NCI-H510A (cell line): ENCODE data around the gene TNFRSF18.

ENCODE experiments used
- DNase-seq: peaks from one replicate; lab custom pipeline; 2025; lab: John Stamatoyannopoulos, UW

TNFRSF18 gene

DNA sequence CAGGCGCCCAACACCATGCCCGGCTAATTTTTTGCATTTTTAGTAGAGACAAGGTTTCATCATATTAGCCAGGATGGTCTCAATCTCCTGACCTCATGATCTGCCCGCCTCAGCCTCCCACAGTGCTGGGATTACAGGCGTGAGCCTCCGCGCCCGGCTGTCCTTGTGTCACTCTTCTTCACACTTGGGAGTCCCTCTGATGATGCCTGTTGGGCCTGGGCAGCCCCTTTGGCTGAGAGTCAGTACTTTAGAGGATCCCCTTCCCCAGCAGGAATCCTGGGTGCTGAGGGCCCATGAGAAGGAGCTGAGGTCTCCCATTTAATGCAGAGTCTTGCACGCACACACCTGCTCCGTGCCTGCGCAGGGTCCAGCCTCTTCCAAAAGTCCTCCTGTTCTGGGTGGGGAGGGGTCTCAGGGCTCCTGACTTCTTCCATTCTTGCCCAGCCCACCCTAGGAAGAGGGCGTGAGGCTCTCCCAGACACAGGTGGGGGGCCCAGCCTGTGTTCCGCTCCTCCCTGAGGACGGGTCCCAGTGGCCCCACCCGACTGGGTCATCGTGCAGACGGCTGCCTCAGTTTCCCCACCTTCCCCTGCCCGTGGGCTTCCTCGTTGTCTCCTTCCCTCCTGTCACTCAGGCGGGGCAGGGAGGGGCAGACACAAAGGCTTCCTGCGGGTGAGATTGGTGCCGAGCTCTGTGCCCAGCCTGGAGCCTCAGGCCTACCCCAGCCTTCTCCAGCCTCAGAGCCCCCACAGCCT is 28.8 kb downstream of the TNFRSF18 start:
- DNase-seq = no peak

DNA sequence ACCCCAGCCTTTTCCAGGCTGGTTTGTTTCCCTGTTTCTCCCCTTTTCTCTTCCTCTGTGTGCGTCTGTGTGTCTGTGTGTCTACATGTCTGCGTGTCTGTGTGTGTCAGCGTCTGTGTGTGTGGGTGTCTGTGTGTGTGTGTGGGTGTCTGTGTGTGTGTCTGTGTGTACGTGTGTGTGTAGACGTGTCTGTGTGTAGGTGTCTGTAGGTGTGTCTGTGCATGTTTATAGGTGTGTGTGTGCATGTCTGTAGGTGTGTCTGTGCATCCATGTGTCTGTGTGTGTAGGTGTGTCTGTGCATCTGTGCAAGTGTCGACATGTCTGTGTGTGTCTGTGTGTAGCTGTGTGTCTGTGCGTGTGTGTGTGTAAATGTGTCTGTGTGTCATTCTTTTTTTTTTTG is 29.5 kb downstream of the TNFRSF18 start:
- no peak for DNase-seq

DNA sequence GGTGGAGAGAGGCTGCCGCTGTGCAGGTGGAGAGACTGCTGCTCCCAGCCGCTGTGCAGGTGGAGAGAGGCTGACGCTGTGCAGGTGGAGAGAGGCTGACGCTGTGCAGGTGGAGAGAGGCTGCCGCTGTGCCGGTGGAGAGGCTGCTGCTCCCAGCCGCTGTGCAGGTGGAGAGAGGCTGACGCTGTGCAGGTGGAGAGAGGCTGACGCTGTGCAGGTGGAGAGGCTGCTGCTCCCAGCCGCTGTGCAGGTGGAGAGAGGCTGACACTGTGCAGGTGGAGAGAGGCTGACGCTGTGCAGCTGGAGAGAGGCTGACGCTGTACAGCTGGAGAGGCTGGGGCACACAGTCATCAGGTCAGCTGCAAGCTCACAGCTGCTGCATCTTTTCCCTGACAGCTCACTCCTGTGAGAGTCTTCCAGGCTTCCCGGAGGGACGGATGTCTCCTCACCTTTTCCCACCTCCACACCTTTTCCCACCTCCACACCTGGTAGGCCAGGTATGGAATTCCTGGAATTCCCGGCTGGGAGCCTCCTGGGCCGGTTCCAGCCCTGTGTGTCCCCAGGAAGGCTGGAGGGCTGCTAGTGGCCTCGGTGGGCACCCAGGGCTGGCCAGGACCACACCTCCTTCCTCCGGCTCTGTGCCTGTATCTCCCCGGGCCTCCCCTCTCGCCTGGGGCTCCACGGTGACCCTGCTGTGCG is 30.2 kb downstream of the TNFRSF18 start:
- DNase-seq = peak; percentile 73

DNA sequence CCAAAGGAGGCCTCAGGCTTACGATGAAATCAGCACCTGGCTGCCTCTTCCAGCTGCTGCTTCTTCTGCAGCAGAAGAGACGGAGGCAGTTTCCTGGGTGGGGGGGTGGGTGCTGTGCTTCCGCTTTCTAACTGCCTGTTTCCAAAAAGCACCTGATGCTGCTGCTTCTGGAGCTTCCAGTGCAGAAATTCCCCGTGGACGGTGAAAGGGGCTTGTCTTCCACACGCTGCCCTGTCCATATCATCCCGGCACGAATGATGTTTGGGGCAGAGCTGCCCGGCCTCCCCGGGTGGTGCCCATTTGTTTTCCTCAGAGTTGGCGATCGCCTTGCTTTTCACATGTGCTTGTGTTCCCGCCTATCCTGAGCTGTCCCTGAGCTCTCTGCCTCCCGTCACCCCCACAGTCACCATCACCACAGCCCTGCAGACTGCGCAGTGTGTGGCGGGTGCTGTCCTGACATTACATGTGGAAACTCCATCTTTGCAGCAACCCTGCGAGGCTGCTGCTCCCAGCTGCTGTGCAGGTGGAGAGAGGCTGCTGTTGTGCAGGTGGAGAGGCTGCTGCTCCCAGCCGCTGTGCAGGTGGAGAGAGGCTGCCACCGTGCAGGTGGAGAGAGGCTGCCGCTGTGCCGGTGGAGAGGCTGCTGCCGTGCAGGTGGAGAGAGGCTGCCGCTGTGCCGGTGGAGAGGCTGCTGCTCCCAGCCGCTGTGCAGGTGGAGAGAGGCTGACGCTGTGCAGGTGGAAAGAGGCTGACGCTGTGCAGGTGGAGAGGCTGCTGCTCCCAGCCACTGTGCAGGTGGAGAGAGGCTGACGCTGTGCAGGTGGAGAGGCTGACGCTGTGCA is 30.9 kb downstream of the TNFRSF18 start:
- DNase-seq = peak; percentile 76

DNA sequence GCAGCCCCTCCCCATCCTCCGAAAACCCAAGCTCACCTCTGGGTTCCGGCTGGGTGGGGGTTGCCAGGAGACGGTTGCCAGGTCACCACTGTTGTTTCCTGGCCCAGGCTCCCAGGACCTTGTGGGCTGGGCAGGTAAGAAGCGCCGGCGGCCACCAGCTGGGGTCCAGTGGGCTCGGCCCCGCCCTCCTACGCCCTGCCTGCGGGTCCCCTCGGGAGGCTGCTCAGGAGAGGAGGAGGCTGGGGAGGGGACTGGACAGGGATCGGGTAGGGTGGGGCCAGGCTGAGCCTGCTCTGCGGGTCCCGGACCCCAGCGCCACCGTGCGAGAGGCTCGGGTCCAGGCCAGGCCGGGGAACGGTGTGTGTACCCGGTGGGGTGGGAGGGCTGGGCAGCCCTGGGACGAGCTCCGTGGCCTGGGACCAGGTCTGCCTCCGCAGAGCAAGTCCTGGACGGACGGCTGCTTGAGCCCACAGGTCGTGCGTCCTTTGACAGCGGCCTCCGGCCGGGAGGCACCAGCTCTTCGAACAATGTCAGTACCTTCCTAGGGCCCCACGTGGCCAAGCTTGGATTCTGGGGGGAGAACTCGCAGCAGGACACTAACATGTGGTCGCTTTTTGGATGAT is 32.5 kb downstream of the TNFRSF18 start, which contains the start of gene TTLL10:
Gene TTLL10, plus strand, starts transcription at position 88 of the 623 bp plus-strand sequence. CDS start 5,336 bp downstream, outside the sequence.
- no peak for DNase-seq

DNA sequence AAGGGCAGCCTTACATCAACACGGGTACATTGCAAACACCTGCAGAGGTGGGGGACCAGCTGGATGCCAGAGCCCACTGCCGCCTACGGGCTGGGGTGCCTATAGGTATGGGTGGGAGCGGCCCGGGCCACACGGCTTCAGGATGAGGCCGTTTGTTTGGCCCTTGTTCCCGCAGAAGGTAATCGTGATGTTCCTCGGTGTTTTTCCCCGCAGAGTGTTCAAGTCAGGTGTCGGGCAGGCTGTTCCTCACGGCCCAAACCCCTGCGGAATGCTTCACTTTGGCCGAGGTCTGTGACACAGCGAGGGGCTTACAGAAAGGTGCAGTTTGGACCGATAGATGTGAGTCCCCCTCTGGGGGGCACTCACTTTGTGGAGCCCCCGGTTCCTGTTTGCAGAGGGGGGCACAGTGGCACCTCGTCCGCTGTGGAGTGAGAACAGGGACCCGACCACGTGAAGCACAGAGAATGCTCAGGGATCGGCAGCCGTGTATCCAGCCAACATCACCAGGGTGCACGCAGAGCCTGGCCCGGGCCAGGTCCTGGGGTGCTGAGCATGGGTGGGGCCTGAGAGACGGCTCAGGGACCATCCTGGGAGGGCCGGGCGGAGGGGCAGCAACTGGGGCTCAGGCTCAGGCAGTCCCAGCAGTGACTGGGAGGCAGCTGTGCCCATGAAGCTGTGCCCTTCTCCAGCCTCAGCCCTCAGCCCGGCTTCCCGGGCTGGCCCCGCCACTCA is 33.2 kb downstream of the TNFRSF18 start:
- no peak for DNase-seq

DNA sequence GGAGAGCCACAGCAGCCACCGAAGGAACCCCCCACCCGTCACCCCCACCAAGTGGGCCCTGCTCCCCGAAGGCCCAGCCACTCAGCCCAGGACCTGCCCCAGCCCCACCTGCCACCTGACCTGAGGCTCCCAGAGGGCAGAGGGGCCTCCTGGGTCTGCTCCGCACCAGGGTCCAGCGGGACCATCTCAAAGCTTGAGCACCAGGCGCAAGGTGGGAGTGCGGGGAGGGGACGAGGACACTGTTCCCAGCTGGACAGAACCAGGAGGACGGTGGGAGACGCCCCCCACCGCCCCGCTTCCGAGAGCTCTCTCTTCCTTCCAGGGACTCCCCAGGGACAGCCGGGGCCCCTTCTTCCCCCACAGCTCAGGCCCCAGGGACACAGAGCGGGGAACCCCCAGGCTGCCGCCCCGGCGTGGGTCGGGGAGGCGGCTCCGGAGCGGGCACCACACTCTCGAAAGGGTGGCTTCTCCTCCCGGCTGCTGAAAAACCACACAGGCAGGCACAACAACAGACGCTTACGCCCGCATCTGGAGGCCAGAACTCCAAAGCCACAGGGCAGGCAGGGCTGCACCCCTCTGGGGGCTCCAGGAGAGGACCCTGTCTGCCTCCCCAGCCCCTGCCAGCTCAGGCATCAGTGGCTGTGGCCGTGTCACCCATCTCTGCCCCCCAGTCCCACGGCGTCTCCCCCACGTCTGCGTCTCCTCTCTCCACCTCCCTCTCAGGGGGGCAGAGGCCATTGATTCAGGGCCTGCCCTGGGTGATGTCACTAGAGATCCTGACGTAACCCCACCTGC is 34.6 kb downstream of the TNFRSF18 start:
- no peak for DNase-seq

DNA sequence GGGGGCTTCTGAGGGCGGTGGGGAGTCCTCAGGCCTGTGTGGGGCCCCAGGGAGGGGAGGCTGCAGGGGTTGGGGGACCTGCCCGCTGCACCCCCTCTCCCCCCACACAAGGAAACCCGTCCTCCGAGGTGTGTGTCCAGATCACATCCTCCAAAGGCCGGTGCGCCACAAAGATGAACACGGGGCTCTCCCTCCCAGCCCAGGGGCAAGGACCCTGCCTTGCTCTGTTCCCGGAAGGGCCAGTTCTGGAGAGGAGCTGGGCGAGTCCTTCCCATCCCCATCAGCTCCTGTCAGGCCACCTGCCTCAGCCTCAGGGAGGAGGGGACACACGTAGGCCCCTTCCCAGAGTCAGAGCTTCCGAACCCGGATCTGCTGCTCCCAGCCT is 35.2 kb downstream of the TNFRSF18 start:
- no peak for DNase-seq

DNA sequence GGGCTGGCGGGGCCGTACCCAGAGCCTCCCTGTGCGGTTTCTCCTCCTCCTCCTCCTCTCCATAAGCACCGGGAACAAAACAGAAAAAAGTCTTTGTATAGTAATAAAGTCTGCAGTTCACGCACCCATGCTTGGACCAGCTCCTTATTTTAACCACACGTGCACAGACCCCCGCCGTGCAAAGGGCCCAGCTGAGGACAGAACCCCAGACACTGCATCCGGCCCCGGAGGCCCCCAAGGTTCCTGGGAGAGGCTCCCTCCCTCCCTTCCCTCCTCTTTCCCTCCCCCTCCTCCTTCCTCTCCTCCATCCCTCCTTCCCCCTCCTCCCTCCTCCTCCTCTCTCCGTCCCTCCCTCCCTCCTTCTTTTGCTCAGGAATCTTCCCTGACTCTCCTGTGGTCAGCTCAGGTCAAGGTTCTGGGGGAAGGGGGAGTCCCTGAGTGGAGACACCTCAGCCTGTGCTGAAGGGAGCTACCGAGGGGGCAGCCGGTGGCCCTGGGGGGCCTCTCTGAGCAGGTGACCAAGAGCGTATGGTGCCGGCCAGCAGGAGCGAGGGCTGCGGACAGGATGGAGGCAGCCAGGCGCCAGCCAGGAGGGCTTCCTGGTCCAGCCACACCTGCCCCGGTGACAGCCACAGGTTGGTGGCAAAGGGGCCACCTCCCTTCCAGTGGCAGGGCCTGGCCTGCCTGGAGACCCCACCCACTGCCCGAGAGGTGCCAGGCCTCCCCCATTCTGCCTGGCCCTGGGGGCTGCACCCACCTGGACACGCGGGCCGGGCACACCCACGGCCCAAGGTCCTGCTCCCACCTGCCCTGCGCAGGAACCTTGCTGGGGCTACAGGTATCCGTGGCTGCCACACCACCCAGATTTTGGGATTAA is 35.9 kb downstream of the TNFRSF18 start:
- no peak for DNase-seq

DNA sequence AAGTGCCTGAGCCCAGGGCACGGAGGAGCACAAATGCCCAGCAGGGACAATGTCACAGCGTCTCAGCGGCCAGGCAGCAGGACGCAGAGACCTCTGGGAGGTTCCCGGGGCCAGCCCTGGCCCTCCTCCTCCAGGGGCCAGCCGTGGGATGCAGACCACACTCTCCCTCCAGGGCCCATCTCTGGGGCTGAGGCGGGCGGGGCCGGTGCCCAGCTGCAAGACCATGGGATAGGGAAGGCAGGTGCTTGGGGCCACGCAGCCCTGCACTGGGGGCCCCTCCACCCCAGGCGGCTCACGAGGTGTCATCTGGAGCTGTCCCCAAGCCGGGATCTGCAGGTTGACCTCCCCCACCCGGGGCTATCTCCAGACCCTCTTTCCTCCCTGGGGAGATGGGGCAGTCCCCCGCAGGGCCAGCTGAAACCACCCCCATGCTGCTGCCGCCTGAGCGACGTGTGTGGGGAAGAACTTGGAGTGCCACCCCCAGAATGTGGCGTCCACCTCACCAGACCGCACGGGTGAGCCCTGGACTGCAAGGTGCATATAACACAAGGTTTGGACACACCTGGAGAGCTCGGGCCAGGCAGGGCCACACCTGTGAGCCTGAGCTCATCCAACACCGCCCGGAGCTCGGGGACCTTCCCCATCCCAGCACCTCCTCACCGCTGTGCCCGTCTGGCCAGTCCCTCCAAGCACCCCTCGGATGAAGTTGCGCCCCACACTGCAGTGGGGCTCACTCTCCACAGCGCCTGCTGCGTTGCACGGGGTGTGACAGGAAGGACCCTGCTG is 36.8 kb downstream of the TNFRSF18 start:
- DNase-seq = no peak

DNA sequence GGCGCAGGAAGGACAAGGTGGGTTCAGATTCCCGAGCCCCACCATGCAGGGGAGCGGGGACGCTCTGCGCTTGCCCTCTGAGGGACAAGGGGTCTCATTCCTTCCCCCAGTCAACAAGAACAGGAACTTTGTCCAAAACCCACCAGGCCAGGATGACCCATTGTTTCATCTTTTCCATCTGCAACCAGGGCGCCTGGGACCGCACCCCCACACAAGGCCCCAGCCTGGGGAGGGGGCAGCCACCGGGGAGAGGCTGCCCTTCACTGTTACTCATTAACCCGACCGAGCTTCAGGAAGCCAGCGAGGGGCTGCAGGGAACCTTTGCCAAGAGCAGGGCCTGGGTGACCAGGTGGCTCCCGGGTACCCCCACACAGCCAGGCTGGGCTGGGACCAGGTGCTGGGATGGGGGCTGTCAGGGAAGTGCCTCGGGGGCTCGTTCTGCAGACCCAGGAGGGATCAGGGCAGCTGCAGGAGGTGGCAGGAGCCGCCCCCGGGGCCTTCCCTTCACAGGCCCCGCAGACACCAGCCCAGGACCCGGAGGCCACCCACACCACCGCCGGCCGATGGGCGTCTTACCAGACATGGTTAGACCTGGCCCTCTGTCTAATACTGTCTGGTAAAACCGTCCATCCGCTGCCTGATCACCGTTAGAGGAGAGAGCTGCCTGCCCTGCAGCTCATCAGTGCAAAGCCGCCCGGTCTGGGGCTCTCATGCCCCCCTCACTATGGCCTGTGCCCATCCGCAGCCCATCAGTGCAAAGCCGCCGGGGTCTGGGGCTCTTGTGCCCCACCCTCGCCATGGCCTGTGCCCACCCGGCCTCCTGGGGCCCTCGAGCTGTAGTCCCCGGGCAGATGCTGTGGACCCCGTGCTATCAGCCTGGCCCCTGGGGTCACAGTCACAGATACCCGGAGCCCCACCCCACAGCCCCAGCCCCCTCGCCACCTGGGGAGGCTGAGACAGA is 37.7 kb downstream of the TNFRSF18 start:
- no peak for DNase-seq

DNA sequence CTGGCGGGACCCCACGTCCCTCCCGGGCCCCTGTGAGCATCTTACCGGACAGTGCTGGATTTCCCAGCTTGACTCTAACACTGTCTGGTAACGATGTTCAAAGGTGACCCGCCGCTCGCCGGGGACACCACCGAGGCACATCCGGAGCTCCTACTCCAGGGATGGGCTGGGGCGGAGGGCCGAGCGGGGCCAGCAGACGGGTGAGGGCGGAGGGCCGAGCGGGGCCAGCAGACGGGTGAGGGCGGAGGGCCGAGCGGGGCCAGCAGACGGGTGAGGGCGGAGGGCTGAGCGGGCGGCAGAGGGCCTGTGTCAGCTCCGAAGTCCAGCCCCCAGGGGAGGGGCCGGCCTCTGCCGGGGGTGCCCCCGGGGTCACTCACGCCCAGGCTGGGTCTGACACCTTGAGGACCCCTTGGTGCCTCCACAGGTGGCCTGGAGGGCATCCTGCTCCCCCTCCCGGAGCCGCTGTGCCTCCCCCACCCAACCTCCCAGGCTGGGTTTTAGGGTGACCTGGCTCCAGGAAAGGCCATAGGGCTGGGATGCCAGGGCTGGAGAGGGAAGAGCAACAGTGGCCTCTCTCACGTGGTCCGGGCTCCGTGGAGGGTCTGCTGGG is 38.4 kb downstream of the TNFRSF18 start:
- no peak for DNase-seq

DNA sequence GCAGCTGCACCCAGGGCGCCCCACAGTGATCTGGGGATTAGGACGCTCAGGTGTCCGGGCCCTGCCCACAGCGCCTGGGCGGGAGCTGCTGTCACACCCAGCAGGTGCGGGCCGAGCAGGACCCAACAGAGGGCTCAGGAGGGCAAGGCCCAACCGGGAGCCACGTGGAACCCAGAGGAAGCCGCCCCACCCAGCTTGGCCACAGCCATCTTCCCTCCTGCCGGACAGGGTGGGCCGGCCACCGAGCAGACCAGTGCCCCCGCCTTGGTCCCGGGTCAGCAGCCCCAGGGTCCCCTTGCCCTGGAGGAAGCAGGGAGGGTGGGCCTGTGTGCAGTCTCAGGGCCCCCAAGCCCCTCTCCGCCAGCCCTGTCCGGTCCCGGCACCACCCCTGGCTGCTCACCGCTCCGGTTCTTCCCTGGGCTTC is 39.0 kb downstream of the TNFRSF18 start:
- no peak for DNase-seq

DNA sequence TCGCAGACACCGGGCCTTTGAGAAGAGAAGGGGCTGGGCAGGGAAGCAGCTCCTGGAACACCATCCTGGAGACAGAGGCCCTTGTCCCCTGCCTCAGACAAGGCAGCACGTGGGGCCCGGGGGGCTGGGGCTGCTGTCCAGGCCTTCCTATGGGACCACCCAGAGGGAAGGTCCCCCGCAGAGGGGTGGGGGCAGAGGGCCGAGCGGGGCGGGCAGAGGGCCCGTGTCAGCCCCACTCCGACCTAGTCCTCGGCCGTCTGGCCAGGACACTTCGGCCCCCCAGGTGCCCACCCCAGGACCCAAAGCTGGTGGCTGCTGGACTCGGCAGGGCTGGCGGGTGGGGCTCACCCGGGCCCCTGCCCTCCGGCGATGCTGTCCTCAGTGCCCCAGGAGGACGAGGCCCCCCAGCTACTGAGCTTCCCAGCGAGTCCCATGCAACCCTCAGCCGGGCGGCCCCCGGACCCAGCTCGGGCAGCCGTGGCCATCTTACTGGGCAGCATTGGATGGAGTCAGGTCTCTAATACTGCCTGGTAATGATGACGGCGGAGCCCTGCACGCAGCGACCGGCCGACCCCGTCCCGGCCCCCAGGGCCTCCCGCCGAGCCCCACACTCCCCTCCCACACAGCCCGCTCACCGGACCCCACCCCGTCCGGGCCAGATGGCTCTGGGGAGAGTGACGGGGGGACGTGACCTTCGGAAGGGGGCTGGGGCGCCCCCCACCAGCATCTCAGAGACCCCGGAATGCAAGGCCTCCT is 39.6 kb downstream of the TNFRSF18 start:
- DNase-seq = no peak

DNA sequence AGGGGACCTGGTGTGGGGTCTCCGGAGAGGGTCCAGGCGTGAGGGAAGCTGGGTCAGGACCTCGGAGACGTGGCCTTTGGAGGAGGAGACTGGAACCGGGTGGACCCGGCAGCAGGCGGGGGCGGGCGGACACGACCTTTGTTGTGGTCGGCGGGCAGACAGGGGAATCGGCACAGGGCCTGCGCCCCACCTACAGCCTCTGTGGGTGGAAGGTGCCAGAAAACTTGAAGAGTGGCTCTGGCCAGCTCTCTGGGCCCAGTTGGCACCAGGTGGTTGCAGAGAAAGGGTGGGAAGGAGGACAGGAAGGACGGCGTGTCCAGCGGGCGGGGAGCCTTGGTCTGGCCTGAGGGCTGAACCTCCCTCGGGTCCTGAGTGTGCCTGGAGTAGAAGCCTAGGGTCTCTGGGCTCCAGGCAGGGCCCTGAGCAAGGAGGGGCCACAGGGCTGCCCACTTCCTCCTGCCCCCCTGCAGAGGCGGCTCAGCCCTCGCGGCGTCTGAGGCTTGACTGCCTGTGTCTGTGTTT is 40.4 kb downstream of the TNFRSF18 start:
- DNase-seq = no peak

DNA sequence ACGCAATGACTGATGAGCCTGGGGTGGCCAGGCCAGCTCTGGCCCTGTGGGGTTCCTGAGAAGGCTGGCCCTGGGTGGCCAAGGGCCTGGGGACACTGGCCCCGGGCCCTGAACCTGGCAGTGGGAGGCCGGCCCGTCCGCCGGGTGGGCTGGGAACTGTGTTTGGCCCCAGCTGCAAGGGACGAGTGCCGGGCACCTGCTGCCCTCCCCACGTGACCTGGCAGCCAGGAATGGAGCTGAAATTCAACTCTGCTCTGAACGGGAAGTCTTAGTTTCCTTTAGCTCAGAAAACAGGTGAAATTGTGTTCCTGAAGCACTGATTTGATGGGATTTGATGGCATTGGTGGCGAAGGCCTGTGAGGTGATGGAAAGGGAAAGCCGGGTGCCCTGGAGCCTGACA is 40.9 kb downstream of the TNFRSF18 start:
- DNase-seq = peak; percentile 36
